Activated T-helper 9 cell treated with anti-CD3 and anti-CD28 coated beads, Interleukin-2, amount 50 U/mL, for 16 hours (primary cell): ENCODE measurements around the gene DDAH1.
"Not testable (repeated sequence)": the region's sequence is repeated elsewhere in the genome, so short reads cannot be mapped to it uniquely, and the experiment has no call there.

Experiments used
- DNase-seq: peaks from one replicate; pipeline ENCODE4 v3.0.0-alpha.2; 2020; ENCODE audit warnings: low read depth

The DDAH1 gene

DNA sequence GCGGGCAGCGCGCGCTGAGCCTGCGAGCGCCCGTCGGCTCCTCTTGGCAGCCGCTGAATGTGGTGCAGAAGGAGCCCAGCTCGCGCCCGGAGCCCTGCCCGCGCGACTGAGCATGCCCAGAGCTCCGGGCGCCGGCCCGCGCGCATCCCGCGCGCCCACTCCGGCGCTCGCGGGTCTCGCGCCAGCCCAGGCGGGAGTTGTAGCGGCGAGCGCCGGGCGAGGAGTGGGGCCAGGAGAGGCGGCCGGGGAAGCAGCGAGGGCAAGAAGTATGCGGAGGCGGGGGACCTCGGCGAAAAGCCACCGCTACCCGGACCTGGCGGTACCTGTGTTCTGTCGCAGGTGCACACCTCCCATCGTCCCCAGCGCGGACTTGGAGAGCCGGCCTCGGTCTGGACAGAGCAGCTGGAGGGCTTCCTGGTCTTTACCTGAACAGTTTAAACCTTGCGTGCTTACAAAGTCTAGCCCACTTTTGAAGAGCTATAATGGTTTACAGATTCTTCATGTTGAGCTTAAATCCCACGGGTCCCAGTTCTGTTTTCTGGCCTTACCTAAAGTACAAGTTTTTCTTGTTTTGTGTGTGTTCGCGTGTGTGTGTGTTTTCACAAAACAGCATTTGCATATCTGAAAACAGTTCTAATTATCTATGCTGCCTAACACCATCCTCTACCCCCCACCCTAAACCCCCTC lies at the start of gene DDAH1:
TSS of gene DDAH1 (minus strand) at position 61 of the 687 bp plus-strand sequence. CDS start 114 bp downstream, outside the sequence.
- no peak for DNase-seq

DNA sequence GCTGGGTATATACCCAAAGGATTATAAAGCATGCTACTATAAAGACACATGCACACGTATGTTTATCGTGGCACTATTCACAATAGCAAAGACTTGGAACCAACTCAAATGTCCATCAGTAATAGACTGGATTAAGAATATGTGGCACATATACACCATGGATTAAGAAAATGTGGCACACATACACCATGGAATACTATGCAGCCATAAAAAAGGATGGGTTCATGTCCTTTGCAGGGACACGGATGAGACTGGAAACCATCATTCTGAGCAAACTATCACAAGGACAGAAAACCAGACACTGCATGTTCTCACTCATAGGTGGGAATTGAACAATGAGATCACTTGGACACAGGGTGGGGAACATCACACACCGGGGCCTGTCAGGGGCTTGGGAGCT lies 49.0 kb upstream of the DDAH1 start:
- not testable (repeated sequence) for DNase-seq

DNA sequence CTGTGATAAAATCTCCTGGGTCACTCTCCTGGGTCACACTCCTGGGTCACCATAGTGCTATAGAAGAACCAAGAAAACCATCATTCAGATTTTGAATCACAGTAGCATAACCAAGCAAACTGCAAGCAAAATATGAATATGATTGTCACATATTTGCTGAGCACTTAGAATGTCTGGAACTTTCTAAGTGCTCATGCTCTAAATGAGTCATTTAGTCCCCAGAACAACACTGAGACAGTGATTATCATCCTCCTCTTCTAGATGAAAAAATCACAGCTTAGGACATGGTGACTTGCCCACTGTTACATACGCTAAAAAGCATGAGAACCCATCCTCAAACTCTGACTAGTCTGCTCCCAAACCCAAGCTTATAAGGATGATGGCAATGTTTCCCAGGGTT lies 39.5 kb upstream of the DDAH1 start:
- DNase-seq = no peak

DNA sequence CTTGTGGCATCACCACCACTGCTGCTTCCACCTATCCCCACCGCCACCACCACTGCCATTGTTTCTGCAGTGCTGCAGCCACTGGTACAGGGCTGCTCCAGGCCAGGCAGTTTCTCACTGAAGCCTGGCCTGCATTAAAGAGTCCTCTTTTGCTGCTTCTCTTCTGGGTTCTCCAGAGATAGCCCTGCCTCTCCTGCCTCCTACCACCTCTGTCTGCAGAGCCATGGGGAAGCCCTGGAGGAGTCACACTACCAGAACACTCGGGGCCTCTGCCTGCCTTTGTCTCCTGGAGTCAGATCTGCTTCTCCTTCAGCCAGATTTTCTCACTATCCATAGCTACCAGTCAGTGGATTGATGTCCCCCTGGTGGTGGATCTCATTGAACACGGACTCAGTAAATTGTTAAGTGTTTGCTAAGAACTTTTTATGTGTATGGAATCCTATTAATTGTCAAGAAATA lies 37.7 kb upstream of the DDAH1 start:
- DNase-seq = no peak

DNA sequence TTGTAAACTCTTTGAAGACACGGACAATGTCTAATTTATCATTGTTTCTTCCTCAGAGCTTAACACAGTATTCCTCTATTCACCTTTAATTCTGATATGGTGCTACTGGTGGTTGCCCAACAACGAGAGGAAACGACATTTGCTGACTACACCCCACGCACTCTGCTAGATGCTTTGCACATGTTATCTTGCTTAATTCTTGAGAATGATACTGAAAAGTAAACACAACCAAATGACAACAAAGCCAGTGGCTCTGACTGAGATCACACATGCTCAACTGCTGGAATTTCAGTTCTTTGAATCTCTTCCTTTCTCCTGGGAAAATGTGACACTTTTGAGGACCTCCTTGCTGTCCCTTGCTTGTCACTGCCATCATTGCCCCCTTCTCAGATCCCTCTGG lies 37.2 kb upstream of the DDAH1 start:
- no peak for DNase-seq

DNA sequence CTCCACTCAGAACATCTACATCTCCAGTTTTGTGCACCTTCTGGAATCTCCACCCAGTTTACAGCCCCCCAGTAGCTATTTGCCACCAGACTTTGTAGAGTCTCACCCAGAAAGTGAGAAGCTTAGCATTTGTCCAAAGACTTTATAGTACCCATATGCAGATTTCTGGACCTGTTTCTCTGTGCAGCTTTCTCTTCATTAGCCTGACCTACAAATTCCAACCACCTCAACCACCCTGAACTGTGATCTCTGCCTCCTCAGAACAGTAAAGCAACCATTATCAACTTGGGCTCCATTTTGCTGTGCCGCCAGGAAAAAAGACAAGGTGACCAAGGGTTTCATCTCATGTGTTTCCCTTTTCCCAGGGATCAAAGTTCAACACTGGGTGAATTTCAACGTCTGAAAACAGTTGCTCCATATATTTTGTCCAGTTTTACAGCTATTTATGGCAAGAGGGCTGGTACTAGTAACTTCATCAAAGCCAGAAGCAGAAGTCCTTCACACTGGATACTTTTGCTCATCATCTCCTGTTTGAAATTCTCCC lies 36.5 kb upstream of the DDAH1 start:
- no peak for DNase-seq

DNA sequence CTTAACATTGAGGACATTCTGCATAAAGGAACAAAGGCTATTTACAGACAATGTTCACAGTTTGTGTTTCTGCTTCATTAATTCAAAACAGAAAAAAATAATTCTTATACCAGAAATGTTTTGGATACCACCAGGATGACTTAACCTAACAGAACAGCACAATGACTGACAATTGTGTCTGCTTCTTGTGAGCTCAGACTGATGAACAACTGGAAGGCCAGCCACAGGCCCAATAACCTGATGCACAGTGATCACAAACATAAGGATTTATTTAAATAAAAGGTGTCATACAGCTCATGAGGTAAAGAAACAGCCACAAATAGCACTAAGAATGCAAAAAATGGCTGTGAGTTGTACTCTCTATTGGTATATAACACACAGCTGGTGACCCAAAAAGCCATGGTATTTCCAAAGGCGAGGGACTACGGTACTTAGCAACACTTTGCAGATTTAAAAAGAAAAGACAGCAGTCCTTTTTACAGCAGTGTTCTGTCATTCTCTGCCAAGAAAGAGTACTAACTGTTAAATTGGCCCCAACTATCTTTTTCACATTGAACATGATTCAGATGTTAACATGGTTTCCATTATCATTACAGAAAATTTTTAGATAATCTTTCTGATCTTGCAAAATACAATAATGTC lies 32.1 kb upstream of the DDAH1 start:
- DNase-seq = no peak

DNA sequence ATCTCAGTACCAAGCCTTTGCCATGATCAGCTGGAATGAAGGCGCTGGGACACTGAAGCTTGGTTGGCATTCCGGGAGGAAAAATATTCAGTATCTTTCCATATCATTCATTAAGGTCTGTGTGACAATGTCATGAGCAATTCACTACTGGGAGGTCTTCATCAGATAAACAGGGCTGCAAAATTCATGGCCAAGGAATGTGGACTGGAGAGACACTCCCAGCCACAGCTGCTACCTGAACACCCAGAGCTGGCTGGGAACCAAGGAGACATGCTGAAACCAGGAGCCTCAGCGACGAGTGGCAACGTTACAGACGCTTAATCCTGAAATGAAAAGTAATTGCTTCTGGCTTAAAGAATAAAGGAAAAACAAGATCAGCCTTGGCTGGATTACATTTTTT lies 30.6 kb upstream of the DDAH1 start:
- DNase-seq = no peak

DNA sequence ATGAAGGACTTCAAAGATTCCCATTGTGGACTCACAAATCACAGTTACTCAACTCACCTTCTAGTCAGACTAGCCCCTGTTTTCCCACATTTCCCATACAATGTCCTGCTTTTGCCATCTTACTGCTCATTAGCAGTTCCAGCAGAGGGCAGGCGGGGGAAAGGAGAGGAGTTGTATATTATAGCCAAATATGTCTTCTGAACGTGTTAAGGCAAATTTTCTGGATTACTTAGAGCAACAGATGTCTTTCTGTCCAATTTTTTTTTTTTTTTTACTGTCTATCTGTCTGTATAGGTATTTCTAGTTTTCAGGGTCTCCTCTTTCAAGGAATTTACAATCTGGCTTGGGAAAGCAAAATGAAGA lies 29.9 kb upstream of the DDAH1 start:
- no peak for DNase-seq

DNA sequence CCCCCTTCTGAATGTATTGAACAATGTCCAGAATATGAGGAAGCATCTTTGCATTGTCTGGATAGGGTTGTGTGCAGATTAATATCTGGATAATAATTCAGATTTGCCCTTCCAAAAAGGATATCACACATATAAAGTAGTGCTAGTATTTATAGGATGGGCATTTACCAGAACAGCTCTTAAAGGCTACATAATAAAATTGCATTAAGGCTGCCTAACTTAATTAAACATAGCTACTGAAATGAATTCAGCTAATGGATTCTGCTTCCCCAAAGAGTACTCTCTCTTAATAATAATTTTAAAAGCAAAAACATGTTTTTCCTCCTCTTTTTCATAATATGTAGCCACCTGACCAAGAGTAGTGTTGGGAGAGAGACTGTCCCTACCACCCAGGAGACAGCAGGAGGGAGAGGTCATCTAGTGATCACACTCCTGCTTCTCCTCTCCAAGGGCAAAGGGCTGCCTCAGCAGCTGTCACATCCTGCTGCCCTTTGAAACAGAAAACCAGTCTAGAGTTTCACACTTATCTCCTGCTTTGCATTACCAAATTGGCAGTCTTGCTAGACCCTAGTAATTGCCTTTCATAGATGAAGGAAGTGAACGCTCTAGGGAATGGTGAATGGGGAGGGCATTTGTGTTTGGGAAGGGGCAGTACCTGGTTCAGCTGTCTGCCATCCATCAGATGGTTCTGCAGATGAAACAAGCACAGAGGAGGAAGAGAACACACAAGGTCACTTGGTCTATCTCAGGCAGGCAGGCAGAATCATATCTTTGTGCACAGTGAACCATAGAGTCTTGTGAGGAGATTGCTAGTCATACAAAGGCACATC lies 29.3 kb upstream of the DDAH1 start:
- no peak for DNase-seq

DNA sequence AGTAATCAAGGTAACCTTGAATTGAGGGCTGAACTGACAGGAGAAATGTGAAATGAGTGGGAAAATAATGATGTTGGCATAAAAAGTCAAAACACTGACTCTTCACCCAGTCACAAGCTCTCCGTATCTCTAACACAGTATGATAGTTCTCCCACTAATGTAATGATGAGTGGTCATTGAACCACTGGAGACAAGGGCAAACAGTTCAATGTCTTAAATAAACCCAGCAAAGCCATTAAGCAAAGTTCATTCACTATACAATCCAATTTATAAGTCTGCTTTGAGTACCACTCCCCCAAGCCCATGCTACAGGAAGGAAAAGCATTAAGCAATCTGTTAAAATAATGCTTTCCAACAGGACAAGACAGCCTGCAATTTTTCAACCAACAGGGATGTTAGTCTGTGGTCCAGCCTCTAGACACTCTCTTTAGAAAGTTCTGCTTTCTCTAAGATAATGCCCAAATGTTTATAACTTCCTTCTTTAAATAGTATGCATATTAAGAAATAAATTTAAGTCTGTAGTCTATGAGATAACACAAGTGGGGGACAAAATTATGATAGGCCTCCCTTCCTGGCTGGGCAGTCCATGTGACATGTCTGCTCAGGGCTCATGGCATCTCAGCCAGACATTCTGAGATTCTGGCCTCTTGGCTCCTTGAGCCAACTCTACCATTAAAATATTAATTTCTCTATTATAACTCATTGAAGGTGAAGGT lies 25.5 kb upstream of the DDAH1 start:
- no peak for DNase-seq

DNA sequence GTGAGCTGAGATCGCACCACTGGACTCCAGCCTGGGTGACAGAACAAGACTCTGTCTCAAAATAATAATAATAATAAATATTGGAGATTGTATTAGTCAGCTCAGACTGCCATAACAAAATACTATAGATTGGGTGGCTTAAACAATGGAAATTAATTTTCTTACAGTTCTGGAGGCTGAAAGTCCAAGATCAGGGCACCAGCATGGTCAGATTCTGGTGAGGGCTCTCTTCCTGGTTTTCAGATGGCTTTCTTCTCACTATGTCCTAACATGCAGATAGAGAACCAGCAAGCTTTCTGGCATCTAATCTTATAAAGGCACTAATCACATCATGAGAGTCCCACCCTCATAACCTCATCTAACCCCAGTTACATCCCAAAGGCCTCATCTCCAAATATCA lies 23.2 kb upstream of the DDAH1 start:
- DNase-seq = no peak

DNA sequence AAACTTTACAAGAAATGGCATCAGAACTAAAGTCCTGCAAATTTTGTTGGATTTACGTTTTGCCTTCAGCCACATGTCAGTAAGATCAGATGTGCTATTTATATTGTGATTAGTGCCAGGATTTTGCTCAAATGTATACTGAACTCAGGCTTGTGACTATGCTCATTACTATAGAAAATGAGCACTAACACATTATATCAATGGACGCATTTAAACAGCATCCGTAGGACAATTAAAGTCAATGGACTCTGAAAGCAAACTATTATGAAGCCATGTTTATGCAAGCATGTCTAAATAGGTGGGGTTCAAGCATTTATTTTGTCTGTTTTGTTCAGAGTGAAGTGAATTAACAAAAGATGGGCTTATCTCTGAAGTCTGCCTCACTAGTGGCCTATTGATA lies 20.6 kb upstream of the DDAH1 start:
- DNase-seq = no peak

DNA sequence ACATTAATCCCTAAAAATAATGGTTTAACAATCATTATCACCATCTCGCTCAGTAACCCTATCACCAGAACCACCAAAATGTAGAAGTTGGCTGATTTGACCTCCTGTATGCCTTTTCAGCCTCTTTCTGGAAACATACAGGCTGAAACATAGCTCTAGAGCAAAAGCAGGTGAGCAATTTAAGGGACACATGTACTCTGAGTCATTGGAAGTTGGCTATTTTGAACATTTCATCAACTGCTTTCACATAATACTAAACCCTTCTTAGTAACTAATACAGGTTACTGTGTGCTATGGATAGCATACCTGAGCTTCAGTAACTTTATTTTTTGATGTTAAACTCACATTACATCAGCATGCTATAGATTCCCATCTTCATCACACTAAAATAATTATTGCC lies 19.8 kb upstream of the DDAH1 start:
- DNase-seq = no peak

DNA sequence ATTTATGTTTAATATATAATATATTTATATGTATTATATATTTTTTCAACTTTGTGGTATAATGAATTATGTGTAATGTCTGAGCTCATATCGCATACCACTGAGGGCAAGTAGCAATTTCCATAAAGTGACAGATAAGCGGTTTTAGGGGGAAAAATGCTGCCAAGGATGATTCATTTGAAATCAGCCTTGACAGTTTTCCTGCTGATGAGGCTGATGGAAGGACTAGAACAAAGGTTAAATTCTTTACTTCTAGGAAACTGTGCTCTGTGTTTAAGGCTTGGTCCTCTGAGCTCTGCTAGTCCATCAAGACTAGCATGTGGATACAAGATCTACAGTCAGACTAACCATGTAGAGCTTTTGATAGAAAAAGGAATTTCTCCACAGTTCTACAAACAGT lies 19.3 kb upstream of the DDAH1 start:
- DNase-seq = no peak

DNA sequence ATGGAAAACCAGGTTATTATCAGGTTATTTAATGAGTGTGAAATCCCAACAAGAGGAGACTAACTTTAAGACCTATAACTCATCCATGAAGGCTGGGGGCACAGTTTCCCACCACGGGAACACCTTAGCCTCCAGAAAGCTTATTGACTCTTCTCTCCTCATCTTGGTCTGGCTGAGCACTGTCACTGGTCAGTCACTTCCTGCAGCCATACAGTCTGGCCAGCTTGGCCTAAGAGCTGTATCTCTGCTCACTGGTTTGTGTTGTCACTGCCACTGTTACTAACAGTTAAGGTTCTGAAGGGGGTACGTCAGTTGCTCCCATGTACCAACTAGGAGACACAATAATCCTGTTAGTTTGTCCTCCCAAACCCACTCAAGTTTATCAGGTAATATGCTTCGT lies 16.7 kb upstream of the DDAH1 start:
- DNase-seq = no peak

DNA sequence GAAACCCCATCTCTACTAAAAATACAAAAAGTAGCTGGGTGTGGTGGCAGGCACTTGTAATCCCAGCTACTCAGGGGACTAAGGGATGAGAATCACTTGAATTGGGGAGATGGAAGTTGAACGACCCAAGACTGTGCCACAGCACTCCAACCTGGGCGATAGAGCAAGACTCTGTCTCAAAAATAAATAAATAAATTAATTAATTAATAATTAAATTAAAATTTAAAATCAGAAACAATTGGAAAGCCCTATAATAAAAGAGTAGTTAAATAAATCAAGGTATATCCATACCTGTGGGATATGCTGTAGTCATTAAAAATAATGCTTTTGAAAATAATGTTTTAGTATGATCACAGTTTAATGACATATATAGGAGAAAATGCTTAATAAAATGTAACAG lies 15.6 kb upstream of the DDAH1 start:
- no peak for DNase-seq

DNA sequence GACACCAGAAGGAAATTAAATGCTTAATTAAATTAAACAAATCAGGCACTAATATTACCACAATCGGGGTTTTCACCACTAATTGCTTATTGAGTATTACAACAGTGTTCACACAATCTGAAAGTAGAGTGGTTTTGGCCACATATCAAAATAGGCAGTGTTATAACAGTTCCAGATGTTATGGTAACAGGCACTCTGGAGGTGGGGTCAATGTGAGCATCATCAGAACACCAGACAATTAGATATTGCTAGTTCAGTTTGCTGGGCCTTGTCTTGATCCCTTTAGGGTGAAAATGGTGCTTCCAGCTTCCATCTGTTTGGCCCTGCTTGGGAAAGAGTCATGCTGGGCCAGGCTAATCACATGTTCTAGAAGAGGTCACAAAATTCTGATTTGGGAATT lies 14.5 kb upstream of the DDAH1 start:
- no peak for DNase-seq

DNA sequence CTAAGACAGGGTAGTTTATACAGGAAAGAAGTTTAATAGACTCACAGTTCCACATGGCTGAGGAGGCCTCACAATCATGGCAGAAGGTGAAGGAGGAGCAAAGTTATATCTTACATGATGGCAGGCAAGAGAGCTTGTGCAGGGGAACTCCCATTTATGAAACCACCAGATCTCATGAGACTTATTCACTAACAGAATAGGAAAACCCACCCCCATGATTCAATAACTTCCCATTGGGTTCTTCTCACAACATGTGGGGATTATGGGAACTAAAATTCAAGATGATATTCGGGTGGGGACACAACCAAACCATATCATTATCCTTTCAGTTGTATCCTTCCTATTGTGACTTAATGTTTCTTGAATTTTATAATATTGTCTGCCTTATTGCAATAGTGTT lies 13.4 kb upstream of the DDAH1 start:
- no peak for DNase-seq

DNA sequence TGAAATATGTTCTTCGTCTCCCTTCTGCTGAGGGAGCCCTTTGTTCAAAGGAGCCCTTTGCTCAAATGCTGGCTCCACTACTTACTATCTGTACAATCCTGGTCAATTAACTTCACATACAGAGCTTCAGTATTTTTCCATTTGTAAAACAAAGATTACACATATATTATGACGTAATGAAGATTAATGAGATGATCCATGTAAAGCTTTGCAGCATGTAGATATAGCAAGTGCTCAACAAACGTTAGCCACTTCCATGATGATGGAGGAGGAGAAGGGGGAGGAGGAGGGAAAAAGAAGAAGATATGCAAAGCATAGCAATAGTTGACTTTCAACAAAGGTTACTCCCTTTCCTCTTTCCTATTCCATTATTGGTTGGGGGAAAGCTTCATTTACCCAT lies 10.1 kb upstream of the DDAH1 start:
- DNase-seq = no peak

DNA sequence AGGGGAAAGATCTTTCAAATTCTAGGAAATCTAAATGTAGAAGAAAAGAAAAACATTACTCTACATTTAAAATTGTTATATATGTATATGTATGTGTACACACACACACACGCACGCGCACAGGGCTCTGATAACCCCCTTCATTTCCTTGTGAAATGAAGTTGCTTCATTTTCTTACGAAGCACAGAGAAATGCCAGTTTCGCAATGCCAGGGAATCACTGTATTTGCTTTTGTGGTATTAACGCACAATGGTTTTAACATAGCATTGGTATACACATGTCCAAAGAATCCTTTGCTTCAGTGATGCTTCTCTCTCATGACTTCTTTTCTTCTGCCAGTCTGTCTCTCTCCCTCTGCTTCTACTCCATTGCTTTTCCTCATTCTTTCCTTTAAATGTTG lies 8.4 kb upstream of the DDAH1 start:
- no peak for DNase-seq

DNA sequence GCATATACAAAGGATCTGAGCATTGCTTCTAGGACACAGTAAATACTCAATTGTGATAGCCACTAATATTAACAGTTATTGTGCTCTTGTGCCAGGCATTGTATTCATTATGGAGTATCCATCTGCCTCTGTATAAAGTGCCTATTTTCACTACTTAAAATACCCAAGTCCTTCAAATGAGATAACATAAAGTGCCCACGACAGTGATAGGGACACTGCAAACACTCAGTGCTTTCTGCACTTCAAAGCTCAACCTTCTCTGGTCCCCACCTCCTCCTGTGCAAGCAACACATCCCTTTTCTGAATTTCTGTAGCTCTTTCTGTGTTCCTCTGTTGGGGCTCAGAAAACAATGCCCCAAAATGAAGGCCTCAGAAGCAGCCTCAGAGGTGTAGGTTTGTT lies 6.6 kb upstream of the DDAH1 start:
- no peak for DNase-seq
